22Rv1 (cell line): ENCODE measurements around the gene DNMT3A.

Source experiments
- ZFX ChIP-seq: fragments of 450-650 bp; IDR thresholded peaks from 2 replicates; pipeline ENCODE4 v1.6.1; 2017; ENCODE audit warnings: antibody characterized with exemption, borderline replicate concordance
- TF ChIP-seq, protein P1 (sequence below): fragments of 450-650 bp; IDR thresholded peaks from 2 replicates; pipeline ENCODE4 v1.5.1; 2017; ENCODE audit warnings: mild to moderate bottlenecking

DNA sequence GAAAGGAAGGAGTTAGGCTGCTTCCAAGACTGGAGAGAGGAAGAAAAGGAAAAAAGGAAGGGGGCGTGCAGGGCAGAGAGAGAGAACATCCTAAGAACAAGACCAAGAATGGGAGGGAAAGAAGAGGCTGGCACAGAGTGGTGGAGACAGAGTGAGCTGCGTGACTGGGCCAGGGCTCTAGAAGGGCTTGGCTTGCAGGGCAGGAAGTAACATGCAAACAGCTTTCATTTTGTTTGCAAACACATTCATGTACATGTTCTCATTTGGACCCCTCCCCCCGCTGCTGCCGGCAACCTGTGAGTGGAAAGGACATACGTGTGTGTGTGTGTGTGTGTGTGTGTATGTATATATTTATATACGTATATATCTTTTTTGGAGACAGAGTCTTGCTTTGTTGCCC lies 46.8 kb upstream of the DNMT3A start:
- TF ChIP-seq, protein P1, sequence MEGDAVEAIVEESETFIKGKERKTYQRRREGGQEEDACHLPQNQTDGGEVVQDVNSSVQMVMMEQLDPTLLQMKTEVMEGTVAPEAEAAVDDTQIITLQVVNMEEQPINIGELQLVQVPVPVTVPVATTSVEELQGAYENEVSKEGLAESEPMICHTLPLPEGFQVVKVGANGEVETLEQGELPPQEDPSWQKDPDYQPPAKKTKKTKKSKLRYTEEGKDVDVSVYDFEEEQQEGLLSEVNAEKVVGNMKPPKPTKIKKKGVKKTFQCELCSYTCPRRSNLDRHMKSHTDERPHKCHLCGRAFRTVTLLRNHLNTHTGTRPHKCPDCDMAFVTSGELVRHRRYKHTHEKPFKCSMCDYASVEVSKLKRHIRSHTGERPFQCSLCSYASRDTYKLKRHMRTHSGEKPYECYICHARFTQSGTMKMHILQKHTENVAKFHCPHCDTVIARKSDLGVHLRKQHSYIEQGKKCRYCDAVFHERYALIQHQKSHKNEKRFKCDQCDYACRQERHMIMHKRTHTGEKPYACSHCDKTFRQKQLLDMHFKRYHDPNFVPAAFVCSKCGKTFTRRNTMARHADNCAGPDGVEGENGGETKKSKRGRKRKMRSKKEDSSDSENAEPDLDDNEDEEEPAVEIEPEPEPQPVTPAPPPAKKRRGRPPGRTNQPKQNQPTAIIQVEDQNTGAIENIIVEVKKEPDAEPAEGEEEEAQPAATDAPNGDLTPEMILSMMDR: no peak
- no peak for TF ChIP-seq ZFX
